ENCODE results near the gene MRPL54. TPM values are rescaled to one million over a fixed set of nuclear protein-coding genes. Genes with fewer than 3 reads are reported as not detected.

MRPL54 gene
- total RNA-seq, 1 donor from 2014 or later = 15.1 TPM

- Mint-ChIP-seq H3K27ac (no peak overlapping the region), H3K4me1 (peaks cover 5% of the 10 kb centered on the region), H3K4me3 (peak overlapping the region; percentile 58), H3K36me3 (peaks cover 2% of the 10 kb centered on the region), H3K9me3 (peaks cover 7% of the 10 kb centered on the region), H3K27me3 (ENCODE audit: insufficient read depth, low read depth) (peaks cover 38% of the 10 kb centered on the region)
- peaks cover 7% of the 10 kb centered on the region for H3K4me1 ChIP-seq
- H3K27me3 ChIP-seq = peaks cover 43% of the 10 kb centered on the region
- H3K4me3 ChIP-seq = peak overlapping the region; percentile 47
- H4K20me1 ChIP-seq (ENCODE audit: low read depth) = peaks cover 8% of the 10 kb centered on the region
- no peak for TF ChIP-seq CTCF (IDR thresholded peaks at IDR 0.05)
- no peak for TF ChIP-seq EZH2phosphoT487 (IDR thresholded peaks at IDR 0.05)
- TF ChIP-seq EZH2 (IDR thresholded peaks at IDR 0.05) = no peak
- H3K9ac ChIP-seq = no peak overlapping the region
- no peaks in the 10 kb centered on the region for H3K36me3 ChIP-seq
- peak overlapping the region; percentile 88 for H3K4me2 ChIP-seq
- no peaks in the 10 kb centered on the region for H3K79me2 ChIP-seq (ENCODE audit: low read depth)
- no peaks in the 10 kb centered on the region for H3K9me3 ChIP-seq (ENCODE audit: low read depth)
- H2AFZ ChIP-seq (replicated peaks) = no peak overlapping the region
- H3F3A ChIP-seq (ENCODE audit: low read depth) = peaks cover 10% of the 10 kb centered on the region
- DNase-seq (ENCODE audit: low spot score) = no peak
- no peak overlapping the region for H3K27ac ChIP-seq
Measured at GRCh38 chr19:3800996-3801395, 38.5 kb downstream of the MRPL54 start.

DNA sequence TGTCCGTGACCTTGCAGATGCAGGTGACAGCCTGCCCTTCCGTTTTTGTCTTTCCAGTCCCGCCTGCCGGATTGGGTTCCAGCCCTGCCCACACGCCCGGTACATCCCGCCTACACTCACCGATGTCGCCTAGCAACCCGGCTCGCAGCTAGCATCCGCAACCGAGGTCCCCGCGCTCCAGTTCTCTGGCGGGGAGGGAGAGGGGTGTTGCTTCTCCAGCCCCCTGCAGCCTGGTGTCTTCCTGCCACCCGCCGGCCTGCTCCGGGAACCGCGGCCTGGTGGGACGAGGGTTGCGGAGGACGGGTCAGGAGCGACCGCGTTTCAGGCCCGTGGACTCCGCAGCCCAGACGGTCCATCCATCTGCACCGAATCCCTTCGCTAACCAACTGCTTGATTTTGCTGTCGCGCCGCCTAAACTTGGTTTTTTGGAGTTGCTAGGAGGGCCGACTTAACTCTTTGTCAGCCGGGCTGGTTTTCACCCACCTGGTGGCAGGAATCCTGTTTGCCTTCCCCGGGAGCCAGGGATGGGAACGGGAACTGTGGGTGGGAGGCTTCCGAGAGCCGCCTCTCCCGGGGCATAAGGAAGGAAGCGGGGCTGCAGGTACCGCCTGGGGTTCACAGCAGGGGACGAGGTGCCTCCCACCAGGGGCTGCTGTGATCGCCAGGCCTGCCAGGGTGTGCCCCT lies 39.1 kb downstream of the MRPL54 start:
- Histone ChIP-seq H3K4me2 (peak overlapping the region; percentile 88), H3F3A (ENCODE audit: low read depth) (peaks cover 10% of the 10 kb centered on the region), H3K27me3 (peaks cover 43% of the 10 kb centered on the region), H4K20me1 (ENCODE audit: low read depth) (peaks cover 8% of the 10 kb centered on the region), H2AFZ (replicated peaks) (peak overlapping the region; percentile 74), H3K4me1 (peaks cover 7% of the 10 kb centered on the region), H3K4me3 (peak overlapping the region; percentile 47), H3K36me3 (no peaks in the 10 kb centered on the region), H3K9me3 (ENCODE audit: low read depth) (no peaks in the 10 kb centered on the region), H3K27ac (no peak overlapping the region), H3K9ac (no peak overlapping the region), H3K79me2 (ENCODE audit: low read depth) (no peaks in the 10 kb centered on the region)
- Mint-ChIP-seq H3K36me3 (peaks cover 2% of the 10 kb centered on the region), H3K4me1 (peaks cover 5% of the 10 kb centered on the region), H3K4me3 (peak overlapping the region; percentile 58), H3K27me3 (ENCODE audit: insufficient read depth, low read depth) (peaks cover 36% of the 10 kb centered on the region), H3K27ac (no peak overlapping the region), H3K9me3 (peaks cover 5% of the 10 kb centered on the region)
- peak; percentile 74 for TF ChIP-seq EZH2 (IDR thresholded peaks at IDR 0.05)
- peak; percentile 64 for TF ChIP-seq EZH2phosphoT487 (IDR thresholded peaks at IDR 0.05)
- peak; percentile 43 for TF ChIP-seq CTCF (IDR thresholded peaks at IDR 0.05)
- peak; percentile 72 for DNase-seq (ENCODE audit: low spot score)

- no peaks in the 10 kb centered on the region for H3K36me3 ChIP-seq
- H3K27me3 Mint-ChIP-seq (ENCODE audit: insufficient read depth, low read depth) = peaks cover 27% of the 10 kb centered on the region
- peak overlapping the region; percentile 42 for H3K4me3 Mint-ChIP-seq
- peaks cover 7% of the 10 kb centered on the region for H3K4me1 ChIP-seq
- H3K9me3 Mint-ChIP-seq = peaks cover 3% of the 10 kb centered on the region
- peak overlapping the region; percentile 36 for H3K27ac Mint-ChIP-seq
- peaks cover 43% of the 10 kb centered on the region for H3K27me3 ChIP-seq
- H3K36me3 Mint-ChIP-seq = peaks cover 3% of the 10 kb centered on the region
- peaks cover 8% of the 10 kb centered on the region for H4K20me1 ChIP-seq (ENCODE audit: low read depth)
- no peak overlapping the region for H2AFZ ChIP-seq (replicated peaks)
- no peak overlapping the region for H3K4me2 ChIP-seq
- H3K27ac ChIP-seq = no peak overlapping the region
- no peaks in the 10 kb centered on the region for H3K79me2 ChIP-seq (ENCODE audit: low read depth)
- DNase-seq (ENCODE audit: low spot score) = no peak
- no peak overlapping the region for H3K9ac ChIP-seq
- H3K4me3 ChIP-seq = no peak overlapping the region
- H3F3A ChIP-seq (ENCODE audit: low read depth) = peaks cover 17% of the 10 kb centered on the region
- TF ChIP-seq EZH2phosphoT487 (IDR thresholded peaks at IDR 0.05) = no peak
- no peak for TF ChIP-seq EZH2 (IDR thresholded peaks at IDR 0.05)
- TF ChIP-seq CTCF (IDR thresholded peaks at IDR 0.05) = no peak
- H3K9me3 ChIP-seq (ENCODE audit: low read depth) = no peaks in the 10 kb centered on the region
- H3K4me1 Mint-ChIP-seq = peaks cover 5% of the 10 kb centered on the region
Measured at GRCh38 chr19:3803114-3803888, 40.8 kb downstream of the MRPL54 start.
